Hepatocyte (in vitro differentiated cells): ENCODE data around the gene SH3BGR. TPM values are rescaled to one million over a fixed set of nuclear protein-coding genes. Genes with fewer than 3 reads are reported as not detected.

ENCODE experiments used
- DNase-seq: peaks from one replicate; pipeline ENCODE4 v3.0.0-alpha.2; 2016; ENCODE audit warnings: low spot score
- H2AFZ ChIP-seq: fragments of 200-600 bp; sonication (generic); 2 replicates; pipeline ENCODE4 v1.6.0; 2016; ENCODE audit warnings: antibody characterized with exemption, mild to moderate bottlenecking
- H3K27ac ChIP-seq: fragments of 200-600 bp; sonication (generic); 2 replicates; pipeline ENCODE4 v1.5.1; 2016; ENCODE audit warnings: mild to moderate bottlenecking
- H3K27me3 ChIP-seq: fragments of 200-600 bp; sonication (generic); 2 replicates; pipeline ENCODE4 v1.6.1; 2016
- H3K36me3 ChIP-seq: fragments of 200-600 bp; sonication (generic); replicated peaks from 2 replicates; pipeline ENCODE4 v1.5.1; 2016; ENCODE audit warnings: low read depth; ENCODE audit not compliant: insufficient read depth
- H3K4me1 ChIP-seq: fragments of 200-600 bp; sonication (generic); 2 replicates; pipeline ENCODE4 v1.5.1; 2016; ENCODE audit warnings: mild to moderate bottlenecking, moderate library complexity; ENCODE audit not compliant: insufficient read depth
- H3K4me2 ChIP-seq: fragments of 200-600 bp; sonication (generic); 2 replicates; pipeline ENCODE4 v1.6.0; 2016
- H3K4me3 ChIP-seq: fragments of 200-600 bp; sonication (generic); 2 replicates; pipeline ENCODE4 v1.5.1; 2016; ENCODE audit warnings: mild to moderate bottlenecking
- H3K79me2 ChIP-seq: fragments of 200-600 bp; sonication (generic); 2 replicates; pipeline ENCODE4 v1.6.0; 2017; ENCODE audit warnings: mild to moderate bottlenecking
- H3K9me2 ChIP-seq: fragments of 200-600 bp; sonication (generic); replicated peaks from 2 replicates; pipeline ENCODE4 v1.6.0; 2017; ENCODE audit warnings: mild to moderate bottlenecking; ENCODE audit not compliant: insufficient read depth
- H3K9me3 ChIP-seq: fragments of 200-600 bp; sonication (generic); 2 replicates; pipeline ENCODE4 v1.5.1; 2016; ENCODE audit warnings: low read depth, mild to moderate bottlenecking
- H4K20me1 ChIP-seq: fragments of 200-600 bp; sonication (generic); 2 replicates; pipeline ENCODE4 v1.6.0; 2016; ENCODE audit warnings: mild to moderate bottlenecking; ENCODE audit not compliant: insufficient read depth, poor library complexity, severe bottlenecking
- EZH2 ChIP-seq: fragments of 200-600 bp; sonication (generic); IDR thresholded peaks from 2 replicates; pipeline ENCODE4 v1.6.1; 2016; ENCODE audit warnings: antibody characterized with exemption, mild to moderate bottlenecking, borderline replicate concordance
- EZH2phosphoT487 ChIP-seq: fragments of 200-600 bp; sonication (generic); IDR thresholded peaks from one replicate; pipeline ENCODE4 v1.6.1; 2018; ENCODE audit warnings: antibody characterized with exemption, mild to moderate bottlenecking, low read depth, moderate library complexity; ENCODE audit not compliant: unreplicated experiment, severe bottlenecking
- WGBS: methylation state at CpG from one replicate; pipeline ENCODE4 v1.1.6; 2016; ENCODE audit warnings: low lambda C conversion rate; ENCODE audit errors: missing lambda C conversion rate; 5-methylcytosine and 5-hydroxymethylcytosine counted together
- polyA plus RNA-seq: library from polyadenylated mRNA; unstranded; fragments of >200 nt; fragmentation: Nextera tagmentation; extraction: Ambion mirVana; gene quantifications from 2 replicates; pipeline ENCODE4 v1.2.1, GENCODE V29; 2016
- total RNA-seq: library from RNA; depleted of rRNA; stranded (reverse); fragments of >200 nt; gene quantifications from 2 replicates; pipeline ENCODE4 v1.2.3, GENCODE V29; 2014
- TF ChIP-seq, protein P1 (sequence below): fragments of 200-600 bp; sonication (generic); IDR thresholded peaks from 2 replicates; pipeline ENCODE4 v1.5.1; 2016; ENCODE audit warnings: antibody characterized with exemption, mild to moderate bottlenecking; ENCODE audit not compliant: poor library complexity

SH3BGR gene
- total and polyA plus RNA-seq, 2 experiments from 2014 or later = 1.8 to 2.5 TPM

DNA sequence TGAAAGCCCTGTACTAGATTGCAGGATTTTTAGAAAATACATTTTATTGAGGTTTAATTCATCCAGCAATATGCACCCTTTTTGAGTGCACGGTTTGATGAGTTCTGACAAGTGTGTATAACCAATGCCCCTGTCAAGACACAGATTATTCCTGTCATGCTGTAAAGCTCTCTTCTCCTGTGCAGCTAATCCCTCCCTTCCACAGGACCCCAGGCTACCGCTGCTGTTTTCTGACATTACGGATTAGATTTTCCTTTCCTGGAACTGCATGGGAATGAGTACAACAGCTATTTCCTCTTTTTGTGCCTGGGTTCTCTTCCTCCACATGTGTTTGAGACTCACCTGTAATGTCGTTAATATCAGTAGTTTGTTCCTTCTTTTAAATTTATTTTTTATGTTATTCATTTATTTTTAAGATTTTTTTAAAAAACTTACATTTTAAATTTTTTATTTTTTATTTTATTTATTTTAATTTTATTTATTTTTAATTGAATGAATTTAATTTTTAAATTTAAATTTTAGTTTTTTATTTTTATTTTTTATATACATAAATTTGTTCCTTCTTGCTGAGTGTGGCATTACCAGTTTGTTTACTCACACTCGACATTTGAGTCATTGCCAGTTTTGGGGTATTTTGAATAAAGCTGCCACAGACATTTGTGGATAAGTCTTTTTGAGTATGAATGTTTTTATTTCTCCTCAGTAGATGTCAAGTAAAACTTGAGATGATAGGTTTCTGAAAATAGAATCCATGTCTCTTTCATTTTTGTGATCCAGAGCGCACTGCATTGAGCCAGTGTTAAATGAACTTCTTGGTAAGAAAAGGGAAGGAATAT lies 82.0 kb downstream of the SH3BGR start:
- Histone ChIP-seq H3K79me2 (no peaks in the 10 kb centered on the region), H4K20me1 (no peaks in the 10 kb centered on the region), H3K9me2 (no peaks in the 10 kb centered on the region), H3K27me3 (no peaks in the 10 kb centered on the region), H2AFZ (no peak overlapping the region), H3K27ac (no peak overlapping the region), H3K4me2 (no peak overlapping the region), H3K4me1 (no peaks in the 10 kb centered on the region), H3K4me3 (no peak overlapping the region), H3K36me3 (no peaks in the 10 kb centered on the region), H3K9me3 (no peaks in the 10 kb centered on the region)
- WGBS = 73% methylated on average over 6 of the region's 6 CpGs
- no peak for DNase-seq
- TF ChIP-seq EZH2 (no peak), EZH2phosphoT487 (no peak)
- TF ChIP-seq, protein P1, sequence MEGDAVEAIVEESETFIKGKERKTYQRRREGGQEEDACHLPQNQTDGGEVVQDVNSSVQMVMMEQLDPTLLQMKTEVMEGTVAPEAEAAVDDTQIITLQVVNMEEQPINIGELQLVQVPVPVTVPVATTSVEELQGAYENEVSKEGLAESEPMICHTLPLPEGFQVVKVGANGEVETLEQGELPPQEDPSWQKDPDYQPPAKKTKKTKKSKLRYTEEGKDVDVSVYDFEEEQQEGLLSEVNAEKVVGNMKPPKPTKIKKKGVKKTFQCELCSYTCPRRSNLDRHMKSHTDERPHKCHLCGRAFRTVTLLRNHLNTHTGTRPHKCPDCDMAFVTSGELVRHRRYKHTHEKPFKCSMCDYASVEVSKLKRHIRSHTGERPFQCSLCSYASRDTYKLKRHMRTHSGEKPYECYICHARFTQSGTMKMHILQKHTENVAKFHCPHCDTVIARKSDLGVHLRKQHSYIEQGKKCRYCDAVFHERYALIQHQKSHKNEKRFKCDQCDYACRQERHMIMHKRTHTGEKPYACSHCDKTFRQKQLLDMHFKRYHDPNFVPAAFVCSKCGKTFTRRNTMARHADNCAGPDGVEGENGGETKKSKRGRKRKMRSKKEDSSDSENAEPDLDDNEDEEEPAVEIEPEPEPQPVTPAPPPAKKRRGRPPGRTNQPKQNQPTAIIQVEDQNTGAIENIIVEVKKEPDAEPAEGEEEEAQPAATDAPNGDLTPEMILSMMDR = no peak

DNA sequence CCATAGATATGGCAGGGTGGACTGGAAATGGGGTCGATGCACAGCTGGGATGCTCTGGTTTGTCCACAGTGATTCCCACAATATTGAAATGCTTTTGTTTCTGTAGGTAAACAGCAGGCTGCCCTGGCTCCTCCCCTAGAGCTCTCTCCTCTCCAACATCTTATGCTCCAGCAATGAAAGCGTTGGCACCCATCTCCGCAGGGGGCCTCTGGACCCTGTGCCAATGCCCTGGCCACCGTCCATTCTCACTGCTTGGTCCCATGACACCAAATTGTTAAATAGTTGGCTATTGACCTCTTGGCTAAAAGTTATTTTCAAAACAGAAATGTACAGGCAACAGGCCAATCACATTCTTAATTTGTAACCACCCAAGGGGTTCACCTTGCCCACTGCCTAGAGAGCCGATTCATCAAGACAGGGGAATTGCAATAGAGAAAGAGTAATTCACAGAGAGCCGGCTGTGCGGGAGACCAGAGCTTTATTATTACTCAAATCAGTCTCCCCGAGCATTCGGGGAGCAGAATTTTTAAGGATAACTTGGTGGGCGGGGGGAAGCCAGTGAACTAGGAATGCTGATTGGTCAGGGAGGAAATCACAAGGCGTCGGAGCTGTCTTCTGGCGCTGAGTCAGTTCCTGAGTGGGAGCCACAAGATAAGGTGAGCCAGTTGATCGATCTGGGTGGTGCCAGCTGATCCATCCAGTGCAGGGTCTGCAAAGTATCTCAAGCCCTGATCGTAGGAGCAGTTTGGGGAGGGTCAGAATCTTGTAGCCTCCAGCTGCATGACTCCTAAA lies 84.1 kb downstream of the SH3BGR start:
- no peaks in the 10 kb centered on the region for H4K20me1 ChIP-seq
- H3K27ac ChIP-seq = no peak overlapping the region
- H3K9me2 ChIP-seq = no peaks in the 10 kb centered on the region
- no peak overlapping the region for H3K4me2 ChIP-seq
- H3K27me3 ChIP-seq = no peaks in the 10 kb centered on the region
- no peak for TF ChIP-seq EZH2phosphoT487
- no peak for TF ChIP-seq EZH2
- TF ChIP-seq, protein P1 = no peak
- H3K36me3 ChIP-seq = no peaks in the 10 kb centered on the region
- H3K4me3 ChIP-seq = no peak overlapping the region
- H2AFZ ChIP-seq = no peak overlapping the region
- no peaks in the 10 kb centered on the region for H3K79me2 ChIP-seq
- WGBS = 90% methylated on average over 15 of the region's 15 CpGs
- no peaks in the 10 kb centered on the region for H3K9me3 ChIP-seq
- no peaks in the 10 kb centered on the region for H3K4me1 ChIP-seq
- DNase-seq = no peak

DNA sequence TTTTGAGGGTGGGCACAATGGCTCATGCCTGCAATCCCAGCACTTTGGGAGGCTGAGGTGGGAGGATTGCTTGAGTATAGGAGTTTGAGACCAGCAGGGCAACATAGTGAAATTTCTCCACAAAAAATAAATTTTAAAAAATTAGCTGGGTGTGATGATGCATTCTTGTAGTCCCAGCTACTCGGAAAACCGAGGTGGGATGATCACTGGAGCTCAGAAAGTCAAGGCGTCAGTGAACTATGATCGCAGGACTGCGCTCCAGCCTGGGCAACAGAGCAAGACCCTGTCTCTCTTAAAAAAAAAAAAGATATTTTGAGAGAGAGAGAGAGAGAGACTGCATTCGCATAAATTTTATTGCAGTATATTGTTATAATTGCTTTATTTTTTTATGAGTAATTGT lies 85.1 kb downstream of the SH3BGR start:
- Histone ChIP-seq H3K9me2 (no peaks in the 10 kb centered on the region), H3K36me3 (no peaks in the 10 kb centered on the region), H4K20me1 (no peaks in the 10 kb centered on the region), H3K27me3 (no peaks in the 10 kb centered on the region), H3K4me1 (no peaks in the 10 kb centered on the region), H3K4me3 (no peak overlapping the region), H3K4me2 (no peak overlapping the region), H3K9me3 (no peaks in the 10 kb centered on the region), H3K27ac (no peak overlapping the region), H2AFZ (no peak overlapping the region), H3K79me2 (no peaks in the 10 kb centered on the region)
- DNase-seq = no peak
- TF ChIP-seq, protein P1 = no peak
- TF ChIP-seq EZH2phosphoT487 = no peak
- no peak for TF ChIP-seq EZH2
- WGBS = 95% methylated on average over 6 of the region's 6 CpGs
